ENCODE results near the gene ZNF780B.

Gene ZNF780B

GRCh38 chr19:40035996-40036395 is 20.0 kb downstream of the ZNF780B start:
- DNase-seq = no peak

DNA sequence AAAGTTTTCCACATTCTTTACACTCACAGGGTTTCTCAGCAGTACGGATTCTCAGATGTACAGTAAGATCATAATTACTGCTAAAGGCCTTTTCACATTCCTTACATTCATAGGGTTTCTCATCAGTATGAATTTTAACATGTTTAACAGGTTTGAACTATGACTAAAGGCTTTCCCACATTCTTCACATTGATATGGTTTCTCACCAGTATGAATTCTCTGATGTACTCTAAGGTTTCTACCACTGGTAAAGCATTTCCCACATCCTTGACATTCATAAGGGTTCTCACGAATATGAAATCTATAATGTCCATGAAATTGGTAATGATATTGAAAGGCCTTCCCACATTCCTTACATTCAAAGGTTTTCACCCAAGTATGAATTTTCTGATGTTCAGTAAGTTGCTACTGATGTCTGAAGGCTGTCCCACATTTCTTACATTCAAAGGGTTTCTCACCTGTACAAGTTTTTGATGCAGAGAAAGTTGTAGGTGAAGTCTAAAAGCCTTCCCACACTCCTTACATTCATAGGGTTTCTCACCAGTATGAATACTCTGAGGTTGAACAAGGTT is 22.0 kb downstream of the ZNF780B start:
- no peak for DNase-seq

GRCh38 chr19:40026597-40026970 is 29.4 kb downstream of the ZNF780B start:
- no peak for DNase-seq

GRCh38 chr19:40025938-40026596 is 30.0 kb downstream of the ZNF780B start:
- no peak for DNase-seq

DNA sequence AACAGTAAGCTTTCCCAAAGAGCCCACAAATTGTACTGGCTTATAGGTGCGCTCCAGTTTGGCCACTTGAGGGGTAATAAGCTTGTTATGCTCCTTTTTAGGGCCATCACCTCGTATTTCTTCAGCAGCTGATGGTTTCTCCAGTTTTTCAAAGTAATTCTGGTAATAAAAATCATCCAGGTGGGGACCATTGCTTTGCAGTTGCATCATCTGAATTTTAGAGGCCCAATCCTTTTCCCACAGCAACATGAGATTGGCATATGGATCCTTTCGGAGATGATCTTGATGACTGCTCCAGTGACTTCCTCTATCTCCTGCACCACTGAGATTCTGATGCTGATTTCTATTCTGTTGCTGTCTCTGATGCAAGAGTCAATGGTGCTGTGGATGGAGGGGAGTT is 32.1 kb downstream of the ZNF780B start:
- DNase-seq = no peak

DNA sequence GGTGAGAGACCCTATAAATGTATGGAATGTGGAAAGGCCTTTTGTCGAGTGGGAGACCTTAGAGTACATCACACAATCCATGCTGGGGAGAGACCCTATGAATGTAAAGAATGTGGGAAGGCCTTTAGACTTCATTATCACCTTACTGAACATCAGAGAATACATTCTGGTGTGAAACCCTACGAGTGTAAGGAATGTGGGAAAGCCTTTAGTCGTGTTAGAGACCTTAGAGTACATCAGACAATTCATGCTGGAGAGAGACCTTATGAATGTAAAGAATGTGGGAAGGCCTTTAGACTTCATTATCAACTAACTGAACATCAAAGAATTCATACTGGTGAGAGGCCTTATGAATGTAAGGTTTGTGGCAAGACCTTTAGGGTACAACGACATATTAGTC is 42.0 kb downstream of the ZNF780B start:
- DNase-seq = no peak

DNA sequence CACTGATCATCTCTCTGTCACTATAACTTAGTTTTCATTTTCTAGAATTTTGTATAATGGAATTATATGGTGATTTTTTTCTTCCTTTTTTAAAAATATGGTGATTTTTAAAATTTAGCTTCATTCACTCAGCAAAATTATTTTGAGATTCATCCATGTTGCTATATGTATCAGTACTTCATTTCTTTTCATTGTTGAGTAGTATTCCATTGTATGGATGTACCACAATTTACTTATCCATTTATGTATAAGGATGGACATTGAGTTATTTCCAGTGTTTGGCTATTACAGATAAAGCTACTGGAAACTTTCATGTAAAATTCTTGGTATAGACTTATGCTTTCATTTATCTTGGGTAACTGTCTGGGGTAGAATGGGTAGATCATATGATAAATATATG is 46.4 kb downstream of the ZNF780B start:
- no peak for DNase-seq

- no peak for DNase-seq
Observed at GRCh38 chr19:40006273-40006691, 49.7 kb downstream of the ZNF780B start.

GRCh38 chr19:40005691-40006272 is 50.2 kb downstream of the ZNF780B start:
- no peak for DNase-seq

GRCh38 chr19:39998501-39998900 is 57.5 kb downstream of the ZNF780B start:
- DNase-seq = no peak

GRCh38 chr19:39997638-39998216 is 58.3 kb downstream of the ZNF780B start:
- no peak for DNase-seq

DNA sequence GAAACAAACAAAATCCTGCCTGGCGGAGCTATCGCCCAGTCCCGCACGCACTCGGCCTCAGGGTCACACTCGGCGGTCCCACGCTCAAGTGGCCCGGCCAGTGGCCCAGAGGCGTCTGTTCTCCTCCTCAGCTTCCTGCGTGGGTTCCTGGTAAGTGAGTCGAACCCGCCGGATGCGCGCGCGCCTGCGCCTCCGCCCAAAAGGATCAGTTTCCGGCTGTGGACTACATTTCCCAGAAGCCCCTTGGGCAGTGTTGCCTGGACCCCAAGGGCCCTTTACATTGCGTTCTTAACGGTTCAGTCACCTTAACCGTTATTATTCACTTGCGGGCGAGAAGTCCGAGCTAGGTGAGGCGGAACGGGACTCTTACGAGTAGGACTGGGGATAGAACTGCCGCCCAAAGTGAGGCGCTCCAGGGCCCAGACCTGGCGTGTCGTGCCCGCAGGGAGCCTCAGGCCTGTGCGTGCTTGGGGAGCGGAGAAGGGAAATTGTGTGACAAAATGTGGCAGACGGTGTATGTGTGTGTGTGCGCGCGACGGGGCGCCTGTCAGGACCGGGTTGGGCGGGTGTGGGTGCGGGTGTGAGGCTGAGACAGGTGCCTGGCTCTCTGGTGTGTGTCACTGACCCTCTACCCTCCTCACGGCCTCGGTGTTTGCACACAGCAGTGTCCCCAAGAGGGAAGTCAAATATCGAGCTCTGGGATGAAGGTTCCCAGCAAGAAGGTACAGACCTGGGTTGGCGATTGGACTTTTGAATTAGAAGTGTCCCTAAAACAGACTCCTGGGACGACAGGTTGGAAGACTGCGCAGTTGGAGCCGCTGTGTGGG is 59.0 kb downstream of the ZNF780B start, which contains the start of gene ZNF546:
ZNF546 (plus strand) TSS at position 250 of the 827 bp plus-strand sequence. CDS start 1,267 bp downstream, outside the sequence.
- peak; percentile 10 for DNase-seq

- DNase-seq = no peak
Observed at GRCh38 chr19:39996218-39996810, 59.7 kb downstream of the ZNF780B start.

DNA sequence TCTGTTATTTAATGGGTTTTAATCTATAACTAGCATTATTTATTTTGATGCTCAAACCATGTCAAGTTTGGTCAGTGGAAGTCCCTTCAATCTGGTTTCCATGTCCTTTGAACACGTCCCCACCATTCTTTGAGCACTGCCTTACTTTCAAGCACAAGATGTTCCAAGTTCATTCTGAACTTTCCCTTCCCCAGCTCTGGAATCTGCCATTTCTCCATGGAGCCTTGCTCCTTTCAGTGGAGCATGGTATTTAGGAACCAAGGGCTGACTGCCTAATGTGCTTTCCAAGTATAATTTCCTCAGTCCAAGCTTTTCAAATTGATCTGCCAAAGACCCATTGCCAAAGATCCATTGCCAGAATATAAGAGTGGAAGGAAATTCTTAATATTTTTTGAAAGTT is 60.2 kb downstream of the ZNF780B start:
- DNase-seq = no peak

GRCh38 chr19:39994361-39994760 is 61.7 kb downstream of the ZNF780B start:
- no peak for DNase-seq

DNA sequence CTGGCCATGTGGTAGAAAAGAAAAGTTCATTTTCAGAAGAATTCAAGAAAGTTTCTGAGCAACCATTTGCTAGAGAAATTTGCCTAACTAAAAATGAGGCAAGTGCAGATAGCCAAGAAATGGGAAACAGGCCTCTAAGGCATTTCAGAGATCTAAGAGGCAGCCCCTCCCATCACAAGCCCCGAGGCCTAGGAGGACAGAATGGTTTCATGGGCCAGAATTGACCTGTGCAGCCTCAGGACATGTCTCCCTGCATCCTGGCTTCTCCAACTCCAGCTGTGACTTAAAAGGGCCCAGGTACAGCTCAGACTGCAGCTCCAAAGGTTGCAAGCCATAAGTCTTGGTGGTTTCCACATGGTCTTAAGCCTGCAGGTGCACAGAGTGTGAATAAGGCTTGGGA is 62.4 kb downstream of the ZNF780B start:
- no peak for DNase-seq

- no peak for DNase-seq
Observed at GRCh38 chr19:39987596-39987995, 68.4 kb downstream of the ZNF780B start.

GRCh38 chr19:39987167-39987566 is 68.9 kb downstream of the ZNF780B start:
- no peak for DNase-seq

GRCh38 chr19:39986643-39987042 is 69.4 kb downstream of the ZNF780B start:
- no peak for DNase-seq

DNA sequence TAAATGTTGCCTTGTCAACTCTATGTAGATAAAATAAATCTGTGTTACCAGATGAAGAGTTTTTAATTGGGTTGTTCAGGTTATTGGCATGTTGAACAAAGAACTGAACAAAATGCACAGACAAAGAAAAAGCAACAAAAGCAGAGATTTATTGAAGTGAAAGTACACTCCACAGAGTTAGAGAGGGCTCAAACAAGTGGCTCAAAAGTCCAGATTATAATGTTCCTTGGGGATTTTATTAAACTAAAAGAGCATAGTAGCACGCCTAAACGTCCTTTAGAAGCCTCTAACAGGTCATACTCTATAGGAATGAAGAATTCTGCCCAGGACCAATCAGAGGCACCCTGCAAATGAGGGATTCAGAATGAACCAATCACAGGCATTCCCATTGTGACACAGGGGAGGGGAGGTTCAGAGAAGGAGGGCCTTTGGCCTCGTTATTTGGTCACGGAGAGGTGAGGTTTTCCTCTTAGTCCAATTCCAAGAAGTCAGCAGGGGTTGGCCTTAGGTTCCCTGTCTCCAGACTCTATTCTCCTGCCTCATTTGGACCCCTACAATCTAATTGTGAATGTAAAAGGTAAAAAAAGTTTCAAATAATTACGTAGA is 72.2 kb downstream of the ZNF780B start:
- no peak for DNase-seq

DNA sequence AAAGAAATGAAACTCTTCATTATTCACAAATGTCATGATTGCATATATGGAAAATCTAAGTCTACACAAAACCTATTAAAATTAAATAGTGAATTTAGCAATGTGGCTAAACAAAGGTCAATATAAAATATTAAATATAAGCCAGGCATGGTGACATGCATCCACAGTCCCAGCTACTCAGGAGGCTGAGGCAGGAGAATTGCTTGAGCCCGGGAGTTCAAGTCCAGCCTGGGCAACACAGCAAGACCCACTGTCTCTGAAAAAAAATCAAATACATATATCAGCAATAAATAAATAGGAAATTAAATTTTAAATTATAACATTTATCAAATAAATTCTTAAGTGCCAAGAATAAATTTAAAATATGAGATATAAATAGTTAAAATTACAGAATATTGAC is 73.1 kb downstream of the ZNF780B start:
- no peak for DNase-seq
